PC-9 (cell line): ENCODE results near the gene FBXO45. TPM values are rescaled to one million over a fixed set of nuclear protein-coding genes. Genes with fewer than 3 reads are reported as not detected.

Source experiments
- BruUV-seq: library from RNA; stranded (reverse); fragments of 400-500 nt; replicated peaks from 2 replicates; lab custom pipeline; 2021; lab: Mats Ljungman, UMichigan
- CTCF ChIA-PET: fragments of 300-600 bp; sonication (Branson Sonifier 250); formaldehyde crosslinking; loops from one replicate; lab custom pipeline; 2022; ENCODE audit warnings: antibody characterized with exemption; lab: Charles Lee
- POLR2A ChIA-PET: fragments of 300-600 bp; sonication (Branson Sonifier 250); formaldehyde crosslinking; loops from one replicate; lab custom pipeline; 2022; ENCODE audit warnings: antibody characterized with exemption; ENCODE audit not compliant: unreplicated experiment; lab: Charles Lee
- DNase-seq, 2 experiments: peaks; one replicate each; pipeline versions ENCODE4 v3.0.0 to v3.0.0-alpha.2; 2015 to 2022; ENCODE audit warnings: mixed read lengths in 1 of 2
- H2AFZ ChIP-seq: fragments of 200-600 bp; sonication (generic); 2 replicates; pipeline ENCODE4 v1.8.1; 2017; ENCODE audit warnings: antibody characterized with exemption
- H3F3A ChIP-seq: fragments of 200-600 bp; sonication (generic); 2 replicates; pipeline ENCODE4 v1.8.1; 2017; ENCODE audit warnings: antibody characterized with exemption, mild to moderate bottlenecking, low read depth; ENCODE audit not compliant: insufficient read depth
- H3K27ac ChIP-seq: fragments of 200-600 bp; sonication (generic); 2 replicates; pipeline ENCODE4 v1.6.1; 2016; ENCODE audit warnings: mixed run types
- H3K27me3 ChIP-seq: fragments of 200-600 bp; sonication (generic); 2 replicates; pipeline ENCODE4 v1.6.1; 2016; ENCODE audit warnings: low read depth, mixed run types; ENCODE audit not compliant: insufficient read depth
- H3K36me3 ChIP-seq: fragments of 200-600 bp; sonication (generic); 2 replicates; pipeline ENCODE4 v1.6.1; 2016; ENCODE audit warnings: low read depth, mixed run types
- H3K4me1 ChIP-seq: fragments of 200-600 bp; sonication (generic); replicated peaks from 2 replicates; pipeline ENCODE4 v1.6.1; 2016; ENCODE audit warnings: mixed run types; ENCODE audit not compliant: insufficient read depth
- H3K4me2 ChIP-seq: fragments of 200-600 bp; sonication (generic); 2 replicates; pipeline ENCODE4 v1.6.1; 2017; ENCODE audit warnings: mixed run types
- H3K4me3 ChIP-seq: fragments of 200-600 bp; sonication (generic); 2 replicates; pipeline ENCODE4 v1.6.1; 2016; ENCODE audit warnings: mixed run types
- H3K79me2 ChIP-seq: fragments of 200-600 bp; sonication (generic); 2 replicates; pipeline ENCODE4 v1.6.1; 2017; ENCODE audit warnings: low read depth, mixed run types
- H3K9me2 ChIP-seq: fragments of 200-600 bp; sonication (generic); 2 replicates; pipeline ENCODE4 v1.8.1; 2017; ENCODE audit warnings: mild to moderate bottlenecking; ENCODE audit not compliant: insufficient read depth
- H3K9me3 ChIP-seq: fragments of 200-600 bp; sonication (generic); 2 replicates; pipeline ENCODE4 v1.8.1; 2016; ENCODE audit warnings: low read depth; ENCODE audit not compliant: insufficient read depth
- H4K20me1 ChIP-seq: fragments of 200-600 bp; sonication (generic); 2 replicates; pipeline ENCODE4 v1.8.1; 2017; ENCODE audit not compliant: insufficient read depth
- EZH2 ChIP-seq: fragments of 200-600 bp; sonication (generic); IDR thresholded peaks from 2 replicates; pipeline ENCODE4 v1.8.0; 2017; ENCODE audit warnings: antibody characterized with exemption, low read depth
- intact Hi-C: fragments of 100-400 bp; cut with micrococcal nuclease; formaldehyde crosslinking; loops from one replicate; pipeline ENCODE4 v1.10.0; 2022; ENCODE audit not compliant: unreplicated experiment
- total RNA-seq: library from RNA; stranded (reverse); gene quantifications from 2 replicates; pipeline ENCODE4 v1.2.3, GENCODE V29; 2021
- TF ChIP-seq, protein P1 (sequence below): fragments of 200-600 bp; sonication (generic); conservative IDR thresholded peaks from 2 replicates; pipeline ENCODE4 v1.6.1; 2017; ENCODE audit warnings: mixed run types, antibody characterized with exemption, mild to moderate bottlenecking, moderate library complexity

FBXO45 gene
- total RNA-seq, 1 experiment from 2014 or later = 21.3 TPM

DNA sequence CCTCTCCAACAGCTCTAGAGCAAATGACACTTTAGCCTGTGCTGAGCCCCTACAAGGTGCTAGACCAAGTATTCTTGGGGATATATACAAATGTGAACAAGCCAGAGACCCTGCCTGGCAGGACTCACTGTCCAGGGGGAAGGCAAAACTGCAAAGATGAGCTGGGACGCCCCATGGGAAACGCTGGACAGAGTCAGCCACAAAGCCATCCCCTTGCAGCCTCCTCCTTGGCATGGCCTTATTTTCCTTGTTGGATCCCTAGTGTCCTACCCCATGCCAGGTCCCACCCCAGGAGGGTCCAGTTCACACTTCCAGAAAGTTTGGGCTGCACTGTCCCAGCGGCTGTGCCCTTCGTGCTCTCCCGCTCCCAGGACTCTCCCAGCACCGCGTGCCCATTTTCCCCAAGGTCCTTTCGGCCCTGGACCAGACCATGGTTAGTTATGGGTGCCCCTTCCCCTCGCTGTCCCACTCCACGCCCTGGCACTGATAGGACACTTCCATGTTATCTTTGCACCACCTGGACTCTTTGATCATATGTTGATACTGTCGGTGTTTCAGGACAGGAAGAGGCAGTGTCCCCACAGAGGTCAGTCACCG, 65.2 kb downstream of the FBXO45 start:
- ChIA-PET POLR2A (no interaction called here), CTCF (interaction anchor here (0.6 kb wide), 1 partner anchor 1603 kb away, joined by 5 read pairs; no protein-coding TSS in a partner anchor)
- no peak for TF ChIP-seq EZH2
- TF ChIP-seq, protein P1, sequence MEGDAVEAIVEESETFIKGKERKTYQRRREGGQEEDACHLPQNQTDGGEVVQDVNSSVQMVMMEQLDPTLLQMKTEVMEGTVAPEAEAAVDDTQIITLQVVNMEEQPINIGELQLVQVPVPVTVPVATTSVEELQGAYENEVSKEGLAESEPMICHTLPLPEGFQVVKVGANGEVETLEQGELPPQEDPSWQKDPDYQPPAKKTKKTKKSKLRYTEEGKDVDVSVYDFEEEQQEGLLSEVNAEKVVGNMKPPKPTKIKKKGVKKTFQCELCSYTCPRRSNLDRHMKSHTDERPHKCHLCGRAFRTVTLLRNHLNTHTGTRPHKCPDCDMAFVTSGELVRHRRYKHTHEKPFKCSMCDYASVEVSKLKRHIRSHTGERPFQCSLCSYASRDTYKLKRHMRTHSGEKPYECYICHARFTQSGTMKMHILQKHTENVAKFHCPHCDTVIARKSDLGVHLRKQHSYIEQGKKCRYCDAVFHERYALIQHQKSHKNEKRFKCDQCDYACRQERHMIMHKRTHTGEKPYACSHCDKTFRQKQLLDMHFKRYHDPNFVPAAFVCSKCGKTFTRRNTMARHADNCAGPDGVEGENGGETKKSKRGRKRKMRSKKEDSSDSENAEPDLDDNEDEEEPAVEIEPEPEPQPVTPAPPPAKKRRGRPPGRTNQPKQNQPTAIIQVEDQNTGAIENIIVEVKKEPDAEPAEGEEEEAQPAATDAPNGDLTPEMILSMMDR = no peak
- H4K20me1 ChIP-seq = no peaks in the 10 kb centered on the region
- peaks cover 28% of the 10 kb centered on the region for H3F3A ChIP-seq
- no peak overlapping the region for H2AFZ ChIP-seq
- no peaks in the 10 kb centered on the region for H3K9me3 ChIP-seq
- peaks cover 3% of the 10 kb centered on the region; the same call in 1 of the 2 replicates for H3K27me3 ChIP-seq
- DNase-seq = no peak
- no peaks in the 10 kb centered on the region for H3K9me2 ChIP-seq
- peak overlapping the region; percentile 60; the same call in 1 of the 2 replicates for H3K27ac ChIP-seq
- BruUV-seq = no TSS peak
- H3K4me1 ChIP-seq = peaks cover 15% of the 10 kb centered on the region
- no peaks in the 10 kb centered on the region for H3K79me2 ChIP-seq
- H3K4me2 ChIP-seq = peak overlapping the region; percentile 99
- peak overlapping the region; percentile 66; the same call in 1 of the 2 replicates for H3K4me3 ChIP-seq
- intact Hi-C loops = no loop called here
- H3K36me3 ChIP-seq = no peaks in the 10 kb centered on the region

DNA sequence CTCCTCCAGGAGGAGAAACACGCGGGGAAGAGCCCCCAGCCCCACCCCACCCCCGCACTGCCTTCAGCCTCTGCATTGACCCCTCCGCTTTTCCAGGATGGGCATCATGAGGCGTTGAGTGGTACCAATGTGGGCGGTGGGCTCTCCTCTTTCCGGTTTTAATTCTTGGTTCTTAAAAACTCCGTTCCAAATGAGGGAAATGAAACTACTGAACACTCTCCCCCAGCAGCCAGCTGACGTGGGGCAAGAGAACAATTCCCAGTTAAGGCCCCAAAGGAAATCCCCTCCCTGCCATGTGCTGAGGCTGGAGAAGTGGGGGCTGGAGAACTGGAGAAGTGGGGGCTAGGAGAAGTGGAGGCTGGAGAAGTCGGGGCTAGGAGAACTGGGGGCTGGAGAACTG, 65.8 kb downstream of the FBXO45 start:
- ChIA-PET POLR2A (no interaction called here), CTCF (no interaction called here)
- Histone ChIP-seq H3K4me3 (no peak overlapping the region), H3F3A (peaks cover 32% of the 10 kb centered on the region), H3K79me2 (no peaks in the 10 kb centered on the region), H3K27me3 (peaks cover 9% of the 10 kb centered on the region), H3K9me3 (no peaks in the 10 kb centered on the region), H3K4me2 (no peak overlapping the region), H3K27ac (no peak overlapping the region), H3K9me2 (no peaks in the 10 kb centered on the region), H2AFZ (no peak overlapping the region), H3K4me1 (peaks cover 15% of the 10 kb centered on the region), H3K36me3 (no peaks in the 10 kb centered on the region), H4K20me1 (no peaks in the 10 kb centered on the region)
- no peak for TF ChIP-seq EZH2
- no peak for DNase-seq
- intact Hi-C loops = no loop called here
- BruUV-seq = no TSS peak

DNA sequence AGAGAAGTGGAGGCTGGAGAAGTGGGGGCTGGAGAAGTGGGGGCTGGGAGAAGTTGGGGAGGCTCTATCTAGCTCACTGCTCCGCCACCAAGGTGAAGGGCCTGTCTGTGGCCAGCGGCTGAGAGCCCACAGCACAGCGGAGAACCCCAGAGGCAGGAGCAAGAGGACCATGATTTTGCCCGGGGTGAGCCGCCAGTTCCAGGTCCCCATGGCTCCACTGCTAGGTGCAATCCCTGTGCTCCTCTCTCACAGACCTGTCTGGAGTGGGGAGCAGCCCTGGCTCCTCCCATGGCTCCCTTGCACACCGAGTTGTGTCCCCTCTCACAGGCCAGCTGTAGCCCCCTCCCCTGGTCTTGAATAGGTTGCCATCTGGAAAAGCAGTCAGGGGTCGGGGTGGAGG, 66.4 kb downstream of the FBXO45 start:
- no peak overlapping the region for H3K27ac ChIP-seq
- DNase-seq = no peak
- no peak for TF ChIP-seq EZH2
- TF ChIP-seq, protein P1 = no peak
- no peak overlapping the region for H3K4me2 ChIP-seq
- intact Hi-C loops = no loop called here
- H3K9me3 ChIP-seq = no peaks in the 10 kb centered on the region
- peaks cover 14% of the 10 kb centered on the region for H3K27me3 ChIP-seq
- BruUV-seq = no TSS peak
- POLR2A ChIA-PET = interaction anchor here (0.6 to 0.7 kb wide), 2 partner anchors 80 to 318 kb away, joined by 3 to 4 read pairs; no protein-coding TSS in a partner anchor
- no peak overlapping the region for H2AFZ ChIP-seq
- H3K79me2 ChIP-seq = no peaks in the 10 kb centered on the region
- CTCF ChIA-PET = no interaction called here
- H3K9me2 ChIP-seq = no peaks in the 10 kb centered on the region
- peaks cover 15% of the 10 kb centered on the region for H3K4me1 ChIP-seq
- H3K4me3 ChIP-seq = no peak overlapping the region
- no peaks in the 10 kb centered on the region for H3K36me3 ChIP-seq
- H3F3A ChIP-seq = peaks cover 29% of the 10 kb centered on the region
- H4K20me1 ChIP-seq = no peaks in the 10 kb centered on the region
